Activated CD8-positive, alpha-beta memory T cell treated with anti-CD3 and anti-CD28 coated beads, Interleukin-2, amount 10 ng/mL, durations not matched to agents 7 days and 5 days (primary cell): ENCODE data around the gene KLHL36. TPM values are rescaled to one million over a fixed set of nuclear protein-coding genes. Genes with fewer than 3 reads are reported as not detected.
A peak's percentile ranks its signal among the peaks of the same experiment; 100 is the strongest.
"Not testable (repeated sequence)": the region's sequence is repeated elsewhere in the genome, so short reads cannot be mapped to it uniquely, and the experiment has no call there.

Source experiments
- ATAC-seq: fragments of 150-1000 bp; cut with Tn5 transposase; one replicate; pipeline ENCODE4 v1.10.0; 2021; ENCODE audit warnings: moderate library complexity
- CTCF ChIA-PET: fragments of 350-600 bp; sonication (Branson Sonifier 250); formaldehyde crosslinking; loops from one replicate; lab custom pipeline; 2021; ENCODE audit warnings: antibody characterized with exemption; lab: Charles Lee
- DNase-seq: peaks from one replicate; pipeline ENCODE4 v3.0.0-alpha.2; 2020
- H3K27ac Mint-ChIP-seq: one replicate; pipeline ENCODE4 v1.8.0; 2021; ENCODE audit warnings: mild to moderate bottlenecking, mixed read lengths
- H3K27me3 Mint-ChIP-seq: one replicate; pipeline ENCODE4 v1.8.0; 2021; ENCODE audit warnings: mixed read lengths
- H3K36me3 Mint-ChIP-seq: one replicate; pipeline ENCODE4 v1.8.0; 2021; ENCODE audit warnings: mild to moderate bottlenecking, mixed read lengths
- H3K4me1 Mint-ChIP-seq: one replicate; pipeline ENCODE4 v1.8.0; 2021; ENCODE audit warnings: mixed read lengths
- H3K4me3 Mint-ChIP-seq: one replicate; pipeline ENCODE4 v1.8.0; 2021; ENCODE audit warnings: mild to moderate bottlenecking, moderate library complexity, mixed read lengths
- H3K9me3 Mint-ChIP-seq: one replicate; pipeline ENCODE4 v1.8.0; 2022; ENCODE audit warnings: low read depth, mixed read lengths
- total RNA-seq, 2 experiments: library from RNA; stranded (reverse); gene quantifications; one replicate each; pipeline ENCODE4 v1.2.3, GENCODE V29; 2021

The KLHL36 gene
- total RNA-seq, 2 experiments from 2014 or later, result 38.5 to 44.9 TPM

DNA sequence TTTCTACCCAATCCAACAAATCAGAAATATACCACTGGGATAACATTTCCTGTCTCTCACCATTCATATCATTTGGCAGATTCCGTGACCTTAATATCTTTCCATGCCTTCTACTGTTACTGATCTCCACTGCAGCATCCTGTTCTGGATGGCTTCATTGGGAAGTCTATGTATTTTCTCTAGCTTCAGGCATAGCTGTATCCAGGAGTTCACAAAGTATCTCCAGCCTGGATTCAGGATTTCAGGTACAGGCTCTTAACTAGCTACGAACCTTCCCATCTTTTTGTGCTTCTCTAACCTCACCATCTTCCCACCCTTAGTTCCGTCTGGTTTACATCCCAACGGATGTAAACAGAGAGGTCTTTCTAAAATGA is 36.3 kb downstream of the KLHL36 start:
- Mint-ChIP-seq H3K27ac (no peak overlapping the region), H3K9me3 (no peaks in the 10 kb centered on the region)

DNA sequence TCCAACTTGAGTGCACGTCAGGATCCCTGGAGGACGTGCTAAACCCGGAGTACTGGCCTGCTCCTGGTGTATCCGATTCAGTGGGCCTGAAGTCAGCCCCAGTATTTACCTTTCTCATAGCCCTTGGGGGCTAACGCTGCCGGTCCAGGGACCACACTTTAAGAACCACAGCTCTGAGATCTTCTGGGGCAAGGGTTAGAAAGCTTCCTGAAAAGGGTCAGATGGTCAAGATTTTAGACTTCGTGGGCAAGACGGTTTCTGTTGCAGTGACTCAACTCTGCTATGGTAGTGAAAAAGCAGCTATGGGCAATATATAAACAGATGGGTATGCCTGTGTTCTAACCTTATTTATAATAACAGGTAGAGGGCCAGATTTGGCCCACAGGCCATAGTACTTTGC is 36.9 kb downstream of the KLHL36 start:
- H3K9me3 Mint-ChIP-seq, result no peaks in the 10 kb centered on the region
- H3K36me3 Mint-ChIP-seq, result no peaks in the 10 kb centered on the region
- no peak for DNase-seq
- CTCF ChIA-PET, result interaction anchor here (1.0 to 5.7 kb wide), 3 partner anchors 13 to 54 kb away, joined by 3 to 31 read pairs (median 6); no protein-coding TSS in a partner anchor
- peaks cover 9% of the 10 kb centered on the region for H3K4me1 Mint-ChIP-seq
- no peak overlapping the region for H3K27ac Mint-ChIP-seq
- peaks cover 44% of the 10 kb centered on the region for H3K27me3 Mint-ChIP-seq
- no peak overlapping the region for H3K4me3 Mint-ChIP-seq
- no peak for ATAC-seq

More for the DNA sequence above, 36.3 kb downstream of the KLHL36 start:
- Mint-ChIP-seq H3K27me3 (peaks cover 44% of the 10 kb centered on the region), H3K36me3 (no peaks in the 10 kb centered on the region), H3K4me1 (peaks cover 9% of the 10 kb centered on the region), H3K4me3 (no peak overlapping the region)
- ATAC-seq, result no peak
- CTCF ChIA-PET, result interaction anchor here (1.0 to 5.7 kb wide), 3 partner anchors 12 to 54 kb away, joined by 3 to 31 read pairs (median 6); no protein-coding TSS in a partner anchor
- DNase-seq, result no peak

DNA sequence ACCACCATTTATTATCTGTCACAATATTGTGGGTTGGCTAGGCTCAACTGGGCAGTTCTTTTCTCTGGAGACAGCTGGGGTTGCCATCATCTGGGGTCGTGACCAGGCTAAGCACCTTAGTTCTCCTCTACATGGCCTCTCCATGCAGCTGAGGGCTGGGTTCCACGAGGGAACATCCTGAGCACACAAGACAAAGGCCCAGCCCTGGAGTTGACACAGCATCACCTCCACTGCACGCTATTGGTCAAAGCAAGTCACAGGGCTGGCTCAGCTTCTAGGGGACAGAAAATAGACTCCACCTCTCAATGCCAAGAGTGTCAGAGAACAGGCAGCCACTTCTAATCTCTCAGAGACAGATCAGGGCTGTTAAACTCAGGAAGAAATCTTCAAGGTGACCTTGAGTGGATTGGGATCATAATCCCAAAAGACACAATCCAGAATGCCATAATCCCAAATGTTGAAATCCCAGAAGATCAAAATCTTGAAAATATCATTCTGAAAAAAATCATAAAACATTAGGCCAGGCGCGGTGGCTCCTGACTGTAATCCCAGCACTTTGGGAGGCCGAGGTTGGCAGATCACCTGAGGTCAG is 38.5 kb downstream of the KLHL36 start:
- peaks cover 9% of the 10 kb centered on the region for H3K4me1 Mint-ChIP-seq
- H3K36me3 Mint-ChIP-seq, result no peaks in the 10 kb centered on the region
- DNase-seq (no peak), ATAC-seq (peak; percentile 49)
- H3K9me3 Mint-ChIP-seq, result no peaks in the 10 kb centered on the region
- CTCF ChIA-PET, result interaction anchor here (5.7 kb wide), 1 partner anchor 15 kb away, joined by 31 read pairs; no protein-coding TSS in a partner anchor
- no peak overlapping the region for H3K27ac Mint-ChIP-seq
- H3K4me3 Mint-ChIP-seq, result no peak overlapping the region
- H3K27me3 Mint-ChIP-seq, result peaks cover 33% of the 10 kb centered on the region

DNA sequence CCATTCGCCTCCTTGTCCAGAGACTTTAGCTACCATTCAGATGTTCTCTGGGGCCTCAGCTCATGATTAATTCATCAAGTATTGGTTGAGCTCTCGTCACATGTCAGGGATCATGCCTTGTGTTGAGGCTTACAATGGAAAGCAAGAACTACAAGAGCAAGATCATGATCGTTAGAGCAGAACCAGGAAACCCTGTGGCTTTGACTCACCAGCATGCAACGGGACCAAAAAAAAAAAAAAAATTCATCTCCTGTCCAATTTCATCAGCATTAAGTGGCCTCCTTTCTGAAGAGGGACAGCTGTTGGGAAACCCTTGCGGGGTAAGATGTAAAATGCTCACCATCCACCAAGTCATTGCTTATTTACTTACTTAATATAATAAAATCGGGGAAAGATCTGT is 39.4 kb downstream of the KLHL36 start:
- no peaks in the 10 kb centered on the region for H3K36me3 Mint-ChIP-seq
- DNase-seq (no peak), ATAC-seq (peak; percentile 66)
- H3K4me3 Mint-ChIP-seq, result no peak overlapping the region
- H3K27me3 Mint-ChIP-seq, result peaks cover 26% of the 10 kb centered on the region
- CTCF ChIA-PET, result interaction anchor here (0.8 to 5.7 kb wide), 4 partner anchors 15 to 86 kb away, joined by 3 to 31 read pairs (median 3); no protein-coding TSS in a partner anchor
- H3K4me1 Mint-ChIP-seq, result peaks cover 13% of the 10 kb centered on the region
- H3K27ac Mint-ChIP-seq, result no peak overlapping the region
- H3K9me3 Mint-ChIP-seq, result no peaks in the 10 kb centered on the region

DNA sequence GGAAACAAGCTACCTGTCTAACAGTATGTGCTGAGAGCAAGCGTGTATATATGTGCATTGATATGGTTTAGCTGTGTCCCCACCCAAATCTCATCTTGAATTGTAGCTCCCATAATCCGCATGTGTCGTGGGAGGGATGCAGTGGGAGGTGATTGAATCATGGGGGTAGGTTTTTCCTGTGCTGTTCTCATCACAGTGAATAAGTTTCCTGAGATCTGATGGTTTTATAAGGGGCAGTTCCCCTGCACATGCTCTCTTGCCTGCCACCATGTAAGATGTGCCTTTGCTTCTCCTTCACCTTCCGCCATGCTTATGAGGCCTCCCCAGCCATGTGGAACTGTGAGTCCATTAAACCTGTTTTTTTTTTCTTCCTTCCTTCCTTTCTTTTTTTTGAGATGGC is 39.9 kb downstream of the KLHL36 start:
- not testable (repeated sequence) for ATAC-seq, H3K9me3 Mint-ChIP-seq, H3K36me3 Mint-ChIP-seq, H3K27ac Mint-ChIP-seq, DNase-seq, H3K4me3 Mint-ChIP-seq
- CTCF ChIA-PET, result interaction anchor here (0.8 to 5.7 kb wide), 4 partner anchors 16 to 87 kb away, joined by 3 to 31 read pairs (median 3); no protein-coding TSS in a partner anchor
- H3K27me3 Mint-ChIP-seq, result peaks cover 26% of the 10 kb centered on the region
- H3K4me1 Mint-ChIP-seq, result peaks cover 15% of the 10 kb centered on the region

DNA sequence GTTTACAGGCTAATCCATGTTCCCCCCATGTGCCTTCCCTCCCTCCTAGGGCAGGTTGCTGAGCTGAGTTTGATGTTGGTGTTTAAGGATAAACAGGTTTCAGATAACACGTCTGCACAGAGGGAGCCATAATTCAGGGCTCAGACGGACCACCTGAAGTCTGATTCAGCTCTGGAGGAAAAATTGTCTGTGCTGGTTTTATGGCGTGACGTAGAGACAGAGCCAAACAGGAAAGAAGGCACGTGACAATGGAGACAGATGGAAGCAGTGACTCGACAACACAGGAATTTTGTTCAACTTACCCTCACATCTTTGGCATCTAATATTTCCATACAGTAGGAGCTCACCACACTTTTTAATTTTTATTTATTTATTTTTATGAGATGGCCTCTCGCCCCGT is 40.8 kb downstream of the KLHL36 start:
- DNase-seq (no peak), ATAC-seq (no peak)
- Mint-ChIP-seq H3K36me3 (no peaks in the 10 kb centered on the region), H3K27me3 (peaks cover 24% of the 10 kb centered on the region), H3K4me1 (peaks cover 15% of the 10 kb centered on the region), H3K4me3 (no peak overlapping the region), H3K9me3 (no peaks in the 10 kb centered on the region), H3K27ac (no peak overlapping the region)
- CTCF ChIA-PET, result interaction anchor here (0.6 to 5.7 kb wide), 5 partner anchors 17 to 263 kb away, joined by 3 to 31 read pairs (median 5); no protein-coding TSS in a partner anchor

DNA sequence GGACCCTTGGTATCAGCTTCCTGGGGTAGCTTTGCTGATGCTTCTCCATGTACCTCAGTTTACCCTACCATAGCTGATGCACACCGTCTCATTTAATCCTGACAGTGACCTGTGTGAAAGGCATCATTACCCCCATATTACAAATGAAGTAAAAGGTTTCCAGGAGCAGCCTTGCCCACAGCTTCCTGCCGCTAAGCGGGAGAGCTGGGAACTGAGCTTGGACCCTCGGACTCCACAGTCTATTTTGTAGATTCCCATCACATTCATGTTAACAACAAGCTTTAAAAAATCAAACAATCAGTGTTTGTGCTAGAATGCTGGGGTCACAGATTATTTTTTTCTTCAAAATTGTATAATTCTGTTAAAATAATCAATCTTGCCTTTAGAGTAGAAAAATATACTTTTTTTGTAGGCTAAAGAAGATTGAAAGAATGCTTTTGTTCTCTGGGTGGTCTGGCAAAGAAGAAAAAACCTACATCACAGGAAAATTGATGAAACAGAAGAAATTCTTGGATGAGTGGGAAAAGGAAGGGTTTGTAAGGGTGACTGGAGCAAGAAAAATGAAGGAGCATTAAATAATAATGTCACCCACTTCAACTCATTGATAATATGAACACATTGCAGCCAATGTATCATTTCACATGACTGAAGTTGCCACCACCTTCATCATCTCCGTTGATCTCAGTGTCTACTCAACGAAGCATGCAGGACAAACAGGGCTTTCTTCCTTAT is 41.9 kb downstream of the KLHL36 start:
- peaks cover 13% of the 10 kb centered on the region for H3K27me3 Mint-ChIP-seq
- no peaks in the 10 kb centered on the region for H3K9me3 Mint-ChIP-seq
- H3K4me3 Mint-ChIP-seq, result no peak overlapping the region
- no peak overlapping the region for H3K27ac Mint-ChIP-seq
- CTCF ChIA-PET, result interaction anchor here (1.1 to 1.4 kb wide), 3 partner anchors 18 to 49 kb away, joined by 4 to 7 read pairs (median 5); no protein-coding TSS in a partner anchor
- ATAC-seq, result no peak
- H3K4me1 Mint-ChIP-seq, result peaks cover 15% of the 10 kb centered on the region
- no peak for DNase-seq
- H3K36me3 Mint-ChIP-seq, result no peaks in the 10 kb centered on the region

DNA sequence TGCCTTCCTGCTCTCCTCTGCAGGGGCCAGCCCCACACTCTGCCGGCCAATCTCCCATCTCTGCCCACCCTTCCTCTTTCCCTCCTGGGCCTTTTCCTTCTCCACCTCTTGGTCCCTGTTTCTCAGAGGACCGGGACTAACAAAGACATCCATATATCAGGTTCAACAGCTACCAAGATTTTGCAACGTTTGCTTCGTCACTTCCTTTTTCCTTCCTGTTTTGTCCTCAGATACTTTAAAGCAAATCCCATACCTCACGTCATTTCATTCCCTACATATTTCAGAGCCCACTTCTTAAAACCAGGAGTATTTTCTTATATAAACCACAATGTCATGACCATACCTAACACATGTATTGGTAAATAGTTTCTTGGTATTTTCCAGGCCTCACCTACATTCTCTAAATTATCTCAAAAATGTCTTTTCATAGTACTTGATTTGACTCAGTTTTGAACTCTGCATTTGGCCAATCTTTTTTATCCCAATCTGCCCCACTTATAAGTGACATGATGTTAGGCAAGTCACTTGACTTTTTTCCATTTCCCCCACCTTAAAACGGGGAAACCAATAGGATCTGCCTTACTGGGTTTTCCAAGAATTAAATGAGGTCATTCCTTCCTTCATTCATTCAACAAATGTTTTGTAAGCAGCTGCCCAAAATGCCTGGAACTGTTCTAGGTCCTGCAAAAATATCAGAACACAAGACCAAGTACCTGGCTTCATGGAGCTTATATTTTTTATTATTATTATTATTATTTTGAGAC is 44.3 kb downstream of the KLHL36 start:
- CTCF ChIA-PET, result interaction anchor here (0.7 to 8.1 kb wide), 5 partner anchors 20 to 48 kb away, joined by 3 to 40 read pairs (median 4); no protein-coding TSS in a partner anchor
- no peaks in the 10 kb centered on the region for H3K9me3 Mint-ChIP-seq
- no peak overlapping the region for H3K4me3 Mint-ChIP-seq
- peaks cover 11% of the 10 kb centered on the region for H3K4me1 Mint-ChIP-seq
- H3K36me3 Mint-ChIP-seq, result no peaks in the 10 kb centered on the region
- DNase-seq (no peak), ATAC-seq (no peak)
- no peak overlapping the region for H3K27ac Mint-ChIP-seq
- H3K27me3 Mint-ChIP-seq, result peaks cover 13% of the 10 kb centered on the region

DNA sequence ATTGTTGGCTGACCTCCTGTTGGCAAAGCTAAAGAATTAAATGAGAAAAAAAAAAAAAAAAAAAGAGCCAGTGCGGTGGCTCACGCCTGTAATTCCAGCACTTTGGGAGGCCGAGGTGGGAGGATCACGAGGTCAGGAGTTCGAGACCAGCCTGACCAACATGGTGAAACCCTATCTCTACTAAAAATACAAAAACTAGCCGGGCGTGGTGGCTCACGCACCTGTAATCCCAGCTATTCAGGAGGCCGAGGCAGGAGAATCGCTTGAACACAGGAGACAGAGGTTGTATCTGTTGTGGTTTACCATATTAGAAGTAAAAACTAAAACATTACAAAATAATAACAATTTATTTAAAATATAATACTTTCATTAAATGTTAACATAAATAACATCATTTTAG is 45.6 kb downstream of the KLHL36 start:
- Mint-ChIP-seq H3K27me3 (peaks cover 13% of the 10 kb centered on the region), H3K4me1 (peaks cover 11% of the 10 kb centered on the region)
- not testable (repeated sequence) for H3K27ac Mint-ChIP-seq, DNase-seq, H3K4me3 Mint-ChIP-seq, H3K9me3 Mint-ChIP-seq, H3K36me3 Mint-ChIP-seq, ATAC-seq
- CTCF ChIA-PET, result interaction anchor here (0.7 to 8.1 kb wide), 5 partner anchors 21 to 797 kb away, joined by 3 to 40 read pairs (median 4); no protein-coding TSS in a partner anchor

DNA sequence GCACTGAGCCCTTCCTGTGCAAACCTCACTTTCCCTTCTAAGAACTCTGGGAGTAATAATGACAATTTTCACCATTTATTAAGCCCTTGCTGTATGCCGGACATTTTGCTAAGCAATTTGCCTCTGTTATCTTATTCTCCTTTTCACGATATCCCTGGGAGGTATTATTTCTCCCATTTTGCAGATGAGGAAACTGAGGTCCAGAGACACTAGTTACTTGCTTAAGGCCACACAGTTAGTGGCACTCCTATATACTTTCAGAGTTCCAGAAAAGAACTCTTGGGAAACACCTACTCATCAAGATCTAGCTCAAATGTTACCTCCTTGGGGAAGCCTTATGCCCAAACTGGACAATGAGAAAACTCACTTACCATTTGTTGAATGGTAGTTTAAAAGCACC is 46.7 kb downstream of the KLHL36 start:
- Mint-ChIP-seq H3K4me3 (no peak overlapping the region), H3K27ac (no peak overlapping the region), H3K4me1 (peaks cover 16% of the 10 kb centered on the region), H3K27me3 (peaks cover 6% of the 10 kb centered on the region), H3K9me3 (no peaks in the 10 kb centered on the region), H3K36me3 (no peaks in the 10 kb centered on the region)
- ATAC-seq (no peak), DNase-seq (no peak)
- CTCF ChIA-PET, result interaction anchor here (0.7 to 8.1 kb wide), 4 partner anchors 9 to 224 kb away, joined by 3 to 40 read pairs (median 4); no protein-coding TSS in a partner anchor

DNA sequence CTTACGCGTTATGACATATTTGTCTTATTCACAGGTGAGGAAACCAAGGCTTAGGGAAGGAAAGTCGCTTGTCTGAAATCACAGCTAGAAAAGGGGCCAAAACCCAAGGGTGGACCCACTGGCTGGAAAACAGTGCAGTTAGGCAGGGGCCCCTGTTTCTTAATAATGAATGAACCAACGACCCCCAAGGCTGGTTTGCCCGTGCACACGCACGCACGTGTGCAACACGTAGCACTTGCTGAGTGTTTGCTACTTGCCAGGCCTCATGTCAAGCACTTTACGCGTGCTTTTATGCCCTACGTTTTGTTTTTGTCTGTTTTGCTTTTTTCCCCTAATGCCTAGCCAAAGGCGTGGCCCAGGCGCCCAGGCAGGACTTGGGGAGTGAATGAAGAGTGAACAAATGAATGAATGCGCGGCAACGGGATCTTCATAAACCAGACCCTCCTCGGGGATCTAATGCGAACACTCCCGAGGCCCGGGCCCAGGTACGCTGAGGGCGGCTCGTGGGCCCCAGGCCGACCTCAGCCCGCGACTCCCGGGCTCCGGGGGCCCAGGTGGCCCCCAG is 50.9 kb downstream of the KLHL36 start:
- Mint-ChIP-seq H3K36me3 (peaks cover 2% of the 10 kb centered on the region), H3K27ac (peak overlapping the region; percentile 75), H3K9me3 (no peaks in the 10 kb centered on the region), H3K4me3 (peak overlapping the region; percentile 98), H3K4me1 (peaks cover 36% of the 10 kb centered on the region), H3K27me3 (no peaks in the 10 kb centered on the region)
- CTCF ChIA-PET, result interaction anchor here (2.6 kb wide), 1 partner anchor 27 kb away, joined by 8 read pairs; no protein-coding TSS in a partner anchor
- DNase-seq (peak; percentile 47), ATAC-seq (no peak)

DNA sequence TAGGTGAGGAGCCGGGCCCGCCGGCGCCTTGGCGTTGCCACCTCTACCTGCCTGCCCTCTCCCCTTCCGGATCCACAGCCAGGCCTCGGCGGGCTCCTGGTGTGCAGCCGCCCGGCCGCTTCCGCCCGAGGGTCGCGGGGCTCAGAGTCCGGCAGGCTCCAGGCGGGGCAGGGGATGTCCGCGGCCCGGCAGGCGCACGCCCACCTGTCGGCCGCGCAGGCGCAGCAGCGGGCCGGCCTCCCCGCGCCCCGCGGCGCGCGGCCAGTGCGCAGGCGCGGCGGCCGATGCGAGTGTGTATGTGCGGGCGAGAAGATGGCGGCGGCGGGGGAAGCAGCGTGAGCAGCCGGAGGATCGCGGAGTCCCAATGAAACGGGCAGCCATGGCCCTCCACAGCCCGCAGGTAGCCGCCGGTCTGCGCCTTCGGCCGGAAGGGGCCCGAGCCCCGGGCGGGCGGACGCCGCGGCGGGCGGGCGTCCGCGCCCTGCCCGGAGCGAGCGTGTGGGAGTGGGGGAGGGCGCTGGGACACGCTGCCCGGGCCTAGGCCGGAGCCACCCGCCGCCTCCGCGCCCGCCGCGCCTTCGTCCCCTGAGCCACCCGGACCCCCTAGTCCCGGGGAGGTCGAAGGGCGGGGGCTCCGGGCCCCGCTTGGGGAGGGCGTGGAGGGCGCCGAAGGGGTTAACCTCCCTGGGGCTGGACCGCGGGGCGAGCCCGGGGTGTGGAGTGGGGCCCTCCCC is 51.6 kb downstream of the KLHL36 start, which contains the start of gene USP10:
Gene USP10 (plus strand): TSS at position 289 of the 734 bp plus-strand sequence. CDS start 91 bp downstream, at position 380.
- peak within 1 kb of the TSS; percentile 98 for H3K4me3 Mint-ChIP-seq
- peaks cover 40% of the 10 kb centered on the region for H3K4me1 Mint-ChIP-seq
- peak; percentile 85 for DNase-seq
- H3K27me3 Mint-ChIP-seq, result no peaks in the 10 kb centered on the region
- H3K9me3 Mint-ChIP-seq, result no peaks in the 10 kb centered on the region
- peak; percentile 90 for ATAC-seq
- peaks cover 2% of the 10 kb centered on the region for H3K36me3 Mint-ChIP-seq
- H3K27ac Mint-ChIP-seq, result peak within 1 kb of the TSS; percentile 96
- CTCF ChIA-PET, result interaction anchor here (0.8 to 2.8 kb wide), 12 partner anchors 11 to 270 kb away, joined by 3 to 29 read pairs (median 3); no protein-coding TSS in a partner anchor
